HepG2 (cell line): ENCODE results near the gene TIMM23B. TPM values are rescaled to one million over a fixed set of nuclear protein-coding genes. Genes with fewer than 3 reads are reported as not detected.
A peak's percentile ranks its signal among the peaks of the same experiment; 100 is the strongest.
"Not testable (repeated sequence)": the region's sequence is repeated elsewhere in the genome, so short reads cannot be mapped to it uniquely, and the experiment has no call there.

Experiments
- ATAC-seq: fragments of 200-7000 bp; cut with Tn5 transposase; 3 replicates; pipeline ENCODE4 v1.9.1; 2020; ENCODE audit warnings: mild to moderate bottlenecking, moderate library complexity
- BruUV-seq: library from RNA; stranded (reverse); fragments of 400-500 nt; replicated peaks from 2 replicates; lab custom pipeline; 2021; lab: Mats Ljungman, UMichigan
- CTCF ChIA-PET: fragments of 300-600 bp; formaldehyde crosslinking; extraction: SDS; loops from one replicate; lab custom pipeline; 2021; ENCODE audit warnings: low total read pairs, inconsistent platforms, low intra/inter-chr PET ratio; lab: Yijun Ruan, JAX
- POLR2A ChIA-PET: fragments of 350-600 bp; sonication (Branson Sonifier 250); formaldehyde crosslinking; loops from one replicate; lab custom pipeline; 2020; ENCODE audit warnings: antibody characterized with exemption, inconsistent platforms; lab: Yijun Ruan, JAX
- DNase-seq: peaks from one replicate; pipeline ENCODE4 v3.0.0-alpha.2; 2015; ENCODE audit warnings: low spot score
- FAIRE-seq: peaks from 3 replicates; lab custom pipeline; 2011; peaks lifted over from hg19 to GRCh38; lab: Jason Lieb, UNC
- H2AFZ ChIP-seq: one replicate; pipeline ENCODE4 v1.6.1; 2011; ENCODE audit warnings: low read length, inconsistent platforms
- H3K27ac ChIP-seq: fragments of 300-600 bp; 3 replicates; pipeline ENCODE4 v1.8.0; 2011; ENCODE audit warnings: mixed run types, mild to moderate bottlenecking, mixed read lengths, low read length, inconsistent platforms; ENCODE audit not compliant: insufficient read depth; ENCODE audit errors: extremely low read length
- H3K27me3 ChIP-seq, 2 experiments: fragments of 200-600 bp in 1 of 2; 2 replicates in 1 of 2; 3 replicates in 1 of 2; pipeline versions ENCODE4 v1.6.0 to v1.8.0; 2011; ENCODE audit warnings: low read length in 2 of 2, mild to moderate bottlenecking in 2 of 2, moderate library complexity in 2 of 2, inconsistent platforms in 1 of 2; ENCODE audit not compliant: insufficient read depth in 2 of 2, control insufficient read depth in 1 of 2
- H3K36me3 ChIP-seq, 2 experiments: fragments of 200-600 bp in 1 of 2; replicated peaks in 1 of 2; 2 replicates in 1 of 2; 3 replicates in 1 of 2; pipeline versions ENCODE4 v1.5.1 to v1.8.0; 2011; ENCODE audit warnings: low read length in 2 of 2, inconsistent platforms in 1 of 2; ENCODE audit not compliant: insufficient read depth in 2 of 2, control insufficient read depth in 1 of 2
- H3K4me1 ChIP-seq: 2 replicates; pipeline ENCODE4 v1.5.1; 2012; ENCODE audit warnings: low read length, inconsistent platforms; ENCODE audit not compliant: insufficient read depth
- H3K4me2 ChIP-seq: 2 replicates; pipeline ENCODE4 v1.6.0; 2011; ENCODE audit warnings: low read depth, low read length, inconsistent platforms
- H3K4me3 ChIP-seq, 3 experiments: fragments of 200-600 bp in 1 of 3; sonication (generic), shearing (Covaris generic) in 1 of 3; replicated peaks in 1 of 3; 2 replicates each; pipeline ENCODE4 v1.5.1; 2011 to 2016; ENCODE audit warnings: low read length in 3 of 3, inconsistent platforms in 2 of 3, low read depth in 2 of 3, mild to moderate bottlenecking in 2 of 3, control low read depth in 1 of 3, mixed read lengths in 1 of 3; ENCODE audit not compliant: insufficient read depth in 1 of 3
- H3K79me2 ChIP-seq: one replicate; pipeline ENCODE4 v1.6.1; 2011; ENCODE audit warnings: low read length, inconsistent platforms; ENCODE audit not compliant: insufficient read depth
- H3K9ac ChIP-seq: 2 replicates; pipeline ENCODE4 v1.6.0; 2011; ENCODE audit warnings: mild to moderate bottlenecking, low read depth, low read length, inconsistent platforms; ENCODE audit not compliant: insufficient read depth
- H3K9me3 ChIP-seq: 2 replicates; pipeline ENCODE4 v1.5.1; 2012; ENCODE audit warnings: mild to moderate bottlenecking, low read length
- H4K20me1 ChIP-seq: 2 replicates; pipeline ENCODE4 v1.6.0; 2011; ENCODE audit warnings: inconsistent platforms, mild to moderate bottlenecking, low read length, moderate library complexity; ENCODE audit not compliant: insufficient read depth
- CTCF ChIP-seq: sonication (generic); formaldehyde crosslinking; IDR thresholded peaks from 2 replicates; pipeline ENCODE4 v1.5.0; 2020; ENCODE audit warnings: mild to moderate bottlenecking, missing genetic modification reagents, moderate library complexity
- STAG1 ChIP-seq: sonication (generic); formaldehyde crosslinking; IDR thresholded peaks from 2 replicates; pipeline ENCODE4 v1.4.0; 2020; ENCODE audit warnings: missing genetic modification reagents
- WGBS: methylation state at CpG from one replicate; pipeline ENCODE4 v1.1.6; 2017; ENCODE audit warnings: low lambda C conversion rate; 5-methylcytosine and 5-hydroxymethylcytosine counted together
- in situ Hi-C: cut with HindIII; loops from 2 replicates; pipeline ENCODE4 v1.10.0; 2017; ENCODE audit warnings: low pct_unique_long_range_greater_than_20kb; ENCODE audit not compliant: extremely low pct_ligation_motif_present
- intact Hi-C: fragments of 100-400 bp; cut with micrococcal nuclease; formaldehyde crosslinking; loops from one replicate; pipeline ENCODE4 v1.10.0; 2022; ENCODE audit not compliant: unreplicated experiment
- polyA plus RNA-seq, 8 experiments: library from polyadenylated mRNA; depleted of rRNA in 3 of 8; stranded (reverse) in 7 of 8; unstranded in 1 of 8; fragments of >200 nt; fragmentation: Illumina TruSeq in 4 of 8; extraction: Trizol in 4 of 8; gene quantifications; 2 replicates each; pipeline versions ENCODE4 v1.2.1 to v1.2.3, GENCODE V29; 2011 to 2016; ENCODE audit warnings: low read depth in 4 of 8, missing spikeins in 1 of 8, mixed read lengths in 1 of 8; ENCODE audit not compliant: insufficient read depth in 1 of 8
- total RNA-seq, 5 experiments: library from RNA; depleted of rRNA; stranded (reverse); fragments of >200 nt; fragmentation: Illumina TruSeq; extraction: Trizol; gene quantifications; 2 replicates each; pipeline ENCODE4 v1.2.3, GENCODE V29; 2016; ENCODE audit warnings: low read depth in 1 of 5

TIMM23B gene
- total and polyA plus RNA-seq, 2 of the 13 experiments (the other 11 are each of a cell fraction or from before 2014, with no cell fraction given), result 10.8 to 13.0 TPM

- POLR2A ChIA-PET, FAIRE-seq, ATAC-seq, in situ Hi-C loops, BruUV-seq, H3K27ac ChIP-seq, H4K20me1 ChIP-seq, H3K36me3 ChIP-seq, CTCF ChIA-PET, H3K79me2 ChIP-seq, H3K4me2 ChIP-seq, H2AFZ ChIP-seq, DNase-seq, H3K27me3 ChIP-seq, H3K9ac ChIP-seq, intact Hi-C loops, H3K4me1 ChIP-seq, H3K4me3 ChIP-seq, H3K9me3 ChIP-seq: not testable (repeated sequence)
- 96% methylated on average over 3 of the region's 3 CpGs for WGBS
These were observed 10.2 kb downstream of the TIMM23B start for GRCh38 chr10:49952006-49952405.

GRCh38 chr10:49953122-49953521 is 11.3 kb downstream of the TIMM23B start:
- TF ChIP-seq CTCF (CRISPR knock-in tag), result peak; percentile 35
- peak; percentile 47 for TF ChIP-seq STAG1
- H4K20me1 ChIP-seq, H2AFZ ChIP-seq, H3K9me3 ChIP-seq, H3K27me3 ChIP-seq, H3K27ac ChIP-seq, H3K4me2 ChIP-seq, POLR2A ChIA-PET, H3K9ac ChIP-seq, BruUV-seq, in situ Hi-C loops, CTCF ChIA-PET, DNase-seq, H3K4me1 ChIP-seq, intact Hi-C loops, H3K79me2 ChIP-seq, H3K4me3 ChIP-seq: not testable (repeated sequence)
- WGBS, result 63% methylated on average over 2 of the region's 3 CpGs
- peaks cover 0 to 12% of the 10 kb centered on the region in 2 experiments; a peak in 3 of 5 replicates for H3K36me3 ChIP-seq
- peak; percentile 88 for FAIRE-seq
- peak; percentile 64 for ATAC-seq

- FAIRE-seq, H3K4me3 ChIP-seq, H3K9ac ChIP-seq, H3K36me3 ChIP-seq, H3K27me3 ChIP-seq, POLR2A ChIA-PET, CTCF ChIA-PET, H3K4me1 ChIP-seq, ATAC-seq, DNase-seq, intact Hi-C loops, H3K27ac ChIP-seq, H3K9me3 ChIP-seq, H3K79me2 ChIP-seq, BruUV-seq, H3K4me2 ChIP-seq, H4K20me1 ChIP-seq, H2AFZ ChIP-seq, in situ Hi-C loops: not testable (repeated sequence)
- WGBS, result 65% methylated on average over 4 of the region's 37 CpGs
These were observed 28.5 kb downstream of the TIMM23B start for GRCh38 chr10:49970331-49970857.

GRCh38 chr10:49971466-49971865 is 29.6 kb downstream of the TIMM23B start:
- not testable (repeated sequence) for H3K4me1 ChIP-seq, FAIRE-seq

More at GRCh38 chr10:49971466-49971865, 29.6 kb downstream of the TIMM23B start:
- DNase-seq, H2AFZ ChIP-seq, H3K79me2 ChIP-seq, H4K20me1 ChIP-seq, H3K36me3 ChIP-seq, H3K4me3 ChIP-seq, H3K9me3 ChIP-seq, H3K4me2 ChIP-seq, CTCF ChIA-PET, BruUV-seq, H3K27me3 ChIP-seq, intact Hi-C loops, H3K9ac ChIP-seq, POLR2A ChIA-PET, H3K27ac ChIP-seq, in situ Hi-C loops: not testable (repeated sequence)
- peak; percentile 42; the same call in 1 of the 3 replicates for ATAC-seq
- 68% methylated on average over 2 of the region's 2 CpGs for WGBS
